WTC11 (cell line): ENCODE results near the gene ZNF593OS. TPM values are rescaled to one million over a fixed set of nuclear protein-coding genes. Genes with fewer than 3 reads are reported as not detected.

Experiments
- ESRRA ChIP-seq: sonication (generic); formaldehyde crosslinking; IDR thresholded peaks from 2 replicates; pipeline ENCODE4 v1.8.1; 2022; ENCODE audit warnings: mild to moderate bottlenecking, missing genetic modification reagents, borderline replicate concordance
- FOXJ3 ChIP-seq: sonication (generic); formaldehyde crosslinking; IDR thresholded peaks from 2 replicates; pipeline ENCODE4 v1.9.0; 2021; ENCODE audit warnings: missing genetic modification reagents, mild to moderate bottlenecking, borderline replicate concordance
- GRHL2 ChIP-seq: fragments of 250-450 bp; sonication (Bioruptor Pico); IDR thresholded peaks from 2 replicates; pipeline ENCODE4 v1.8.0; 2022; ENCODE audit warnings: mild to moderate bottlenecking, moderate library complexity; ENCODE audit not compliant: insufficient replicate concordance, severe bottlenecking
- JAZF1 ChIP-seq: fragments of 250-450 bp; sonication (Bioruptor Pico); IDR thresholded peaks from 2 replicates; pipeline ENCODE4 v1.9.0; 2021; ENCODE audit warnings: moderate library complexity, mild to moderate bottlenecking, inconsistent platforms
- KAT7 ChIP-seq: sonication (generic); formaldehyde crosslinking; IDR thresholded peaks from 2 replicates; pipeline ENCODE4 v1.8.1; 2023; ENCODE audit warnings: missing genetic modification reagents, mild to moderate bottlenecking, borderline replicate concordance
- NFATC4 ChIP-seq: fragments of 250-450 bp; sonication (Bioruptor Pico); IDR thresholded peaks from 2 replicates; pipeline ENCODE4 v1.9.0; 2021; ENCODE audit warnings: mild to moderate bottlenecking
- NFE2L1 ChIP-seq: sonication (generic); formaldehyde crosslinking; IDR thresholded peaks from 2 replicates; pipeline ENCODE4 v1.8.1; 2023; ENCODE audit warnings: missing genetic modification reagents
- NR3C1 ChIP-seq: sonication (generic); formaldehyde crosslinking; conservative IDR thresholded peaks from 2 replicates; pipeline ENCODE4 v1.8.1; 2023; ENCODE audit warnings: low read depth, mild to moderate bottlenecking, missing genetic modification reagents
- RORB ChIP-seq: fragments of 250-450 bp; sonication (Bioruptor Pico); IDR thresholded peaks from 2 replicates; pipeline ENCODE4 v1.9.0; 2021; ENCODE audit warnings: mild to moderate bottlenecking
- SMAD4 ChIP-seq: sonication (generic); formaldehyde crosslinking; IDR thresholded peaks from 2 replicates; pipeline ENCODE4 v1.8.0; 2022; ENCODE audit warnings: mild to moderate bottlenecking, missing genetic modification reagents
- TEAD4 ChIP-seq: sonication (generic); formaldehyde crosslinking; IDR thresholded peaks from 2 replicates; pipeline ENCODE4 v1.8.0; 2022; ENCODE audit warnings: mild to moderate bottlenecking, missing genetic modification reagents
- ZNF121 ChIP-seq: sonication (generic); formaldehyde crosslinking; IDR thresholded peaks from 2 replicates; pipeline ENCODE4 v1.8.0; 2023; ENCODE audit warnings: missing genetic modification reagents
- ZNF263 ChIP-seq: sonication (generic); formaldehyde crosslinking; IDR thresholded peaks from 2 replicates; pipeline ENCODE4 v1.8.1; 2022; ENCODE audit warnings: low read depth, mild to moderate bottlenecking, moderate library complexity, missing genetic modification reagents
- ZNF671 ChIP-seq: fragments of 250-450 bp; sonication (Bioruptor Pico); IDR thresholded peaks from 2 replicates; pipeline ENCODE4 v1.8.0; 2021; ENCODE audit warnings: mild to moderate bottlenecking
- total RNA-seq: library from RNA; stranded (reverse); gene quantifications from 3 replicates; pipeline ENCODE4 v1.2.3, GENCODE V29; 2021
- TF ChIP-seq, protein P1 (sequence below): fragments of 250-450 bp; sonication (Bioruptor Pico); IDR thresholded peaks from 2 replicates; pipeline ENCODE4 v1.9.0; 2021; ENCODE audit warnings: moderate library complexity, mild to moderate bottlenecking, inconsistent platforms, borderline replicate concordance
- TF ChIP-seq, protein P2 (sequence below): fragments of 250-450 bp; sonication (Bioruptor Pico); IDR thresholded peaks from 2 replicates; pipeline ENCODE4 v1.8.0; 2021; ENCODE audit warnings: mild to moderate bottlenecking
- TF ChIP-seq, protein P3 (sequence below): fragments of 250-450 bp; sonication (Bioruptor Pico); conservative IDR thresholded peaks from 2 replicates; pipeline ENCODE4 v1.9.0; 2021; ENCODE audit warnings: mild to moderate bottlenecking
- TF ChIP-seq, protein P4 (sequence below): sonication (generic); formaldehyde crosslinking; IDR thresholded peaks from 2 replicates; pipeline ENCODE4 v1.8.1; 2023; ENCODE audit warnings: mild to moderate bottlenecking, missing genetic modification reagents, borderline replicate concordance
- TF ChIP-seq, protein P5 (sequence below): sonication (generic); formaldehyde crosslinking; IDR thresholded peaks from 2 replicates; pipeline ENCODE4 v1.8.0; 2022; ENCODE audit warnings: mild to moderate bottlenecking, missing genetic modification reagents
- TF ChIP-seq, protein P6 (sequence below): sonication (generic); formaldehyde crosslinking; IDR thresholded peaks from 2 replicates; pipeline ENCODE4 v1.8.0; 2023; ENCODE audit warnings: missing genetic modification reagents, mild to moderate bottlenecking, borderline replicate concordance
- TF ChIP-seq, protein P7 (sequence below): sonication (generic); formaldehyde crosslinking; IDR thresholded peaks from 2 replicates; pipeline ENCODE4 v1.8.0; 2022; ENCODE audit warnings: mild to moderate bottlenecking, missing genetic modification reagents
- TF ChIP-seq, protein P8 (sequence below): sonication (generic); formaldehyde crosslinking; IDR thresholded peaks from 2 replicates; pipeline ENCODE4 v1.8.1; 2023; ENCODE audit warnings: mild to moderate bottlenecking, missing genetic modification reagents

Gene ZNF593OS
- total RNA-seq, 1 experiment from 2014 or later, result not detected

DNA sequence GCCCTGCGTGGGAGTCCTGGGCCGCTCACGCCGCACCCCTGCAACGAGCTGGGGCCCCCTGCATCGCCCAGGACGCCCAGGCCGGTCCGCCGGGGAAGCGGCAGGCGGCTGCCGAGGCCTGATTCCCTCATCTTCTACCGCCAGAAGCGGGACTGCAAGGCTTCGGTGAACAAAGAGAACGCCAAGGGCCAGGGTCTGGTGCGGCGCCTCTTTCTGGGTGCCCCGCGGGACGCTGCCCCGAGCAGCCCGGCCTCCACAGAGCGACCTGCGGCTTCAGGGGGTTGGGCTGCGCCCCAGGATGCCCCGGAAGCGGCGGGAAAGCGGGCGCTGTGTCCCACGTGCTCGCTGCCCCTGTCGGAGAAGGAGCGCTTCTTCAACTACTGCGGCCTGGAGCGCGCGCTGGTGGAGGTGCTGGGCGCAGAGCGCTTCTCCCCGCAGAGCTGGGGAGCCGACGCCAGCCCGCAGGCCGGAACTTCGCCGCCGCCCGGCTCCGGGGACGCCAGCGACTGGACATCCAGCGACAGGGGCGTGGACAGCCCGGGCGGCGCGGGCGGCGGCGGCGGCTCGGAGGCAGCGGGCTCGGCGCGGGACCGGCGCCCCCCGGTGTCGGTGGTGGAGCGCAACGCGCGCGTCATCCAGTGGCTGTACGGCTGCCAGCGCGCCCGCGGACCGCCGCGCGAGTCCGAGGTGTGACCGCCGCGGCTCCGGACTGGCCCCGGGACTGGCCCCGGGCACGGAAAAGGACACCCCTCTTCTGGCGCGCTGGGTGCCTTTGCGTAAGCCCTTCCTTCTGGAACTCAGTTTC lies 10.0 kb downstream of the ZNF593OS start (continued):
- TF ChIP-seq, protein P1, sequence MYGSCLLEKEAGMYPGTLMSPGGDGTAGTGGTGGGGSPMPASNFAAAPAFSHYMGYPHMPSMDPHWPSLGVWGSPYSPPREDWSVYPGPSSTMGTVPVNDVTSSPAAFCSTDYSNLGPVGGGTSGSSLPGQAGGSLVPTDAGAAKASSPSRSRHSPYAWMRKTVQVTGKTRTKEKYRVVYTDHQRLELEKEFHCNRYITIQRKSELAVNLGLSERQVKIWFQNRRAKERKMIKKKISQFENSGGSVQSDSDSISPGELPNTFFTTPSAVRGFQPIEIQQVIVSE (CRISPR knock-in tag), result no peak
- TF ChIP-seq TEAD4 (CRISPR knock-in tag) (no peak), JAZF1 (CRISPR knock-in tag) (no peak), NR3C1 (CRISPR knock-in tag) (no peak), RORB (CRISPR knock-in tag) (no peak), GRHL2 (CRISPR knock-in tag) (no peak), KAT7 (0 out of 2 replicates have a peak, but pooled peaks have one; percentile 71), NFE2L1 (peak; percentile 87; the same call in 1 of the 2 replicates), FOXJ3 (CRISPR knock-in tag) (no peak), ZNF671 (no peak), SMAD4 (CRISPR knock-in tag) (no peak), ESRRA (CRISPR knock-in tag) (peak; percentile 57; the same call in 1 of the 2 replicates), ZNF121 (CRISPR knock-in tag) (no peak), NFATC4 (CRISPR knock-in tag) (no peak), ZNF263 (CRISPR knock-in tag) (peak; percentile 44; the same call in 1 of the 2 replicates)
- TF ChIP-seq, protein P2, sequence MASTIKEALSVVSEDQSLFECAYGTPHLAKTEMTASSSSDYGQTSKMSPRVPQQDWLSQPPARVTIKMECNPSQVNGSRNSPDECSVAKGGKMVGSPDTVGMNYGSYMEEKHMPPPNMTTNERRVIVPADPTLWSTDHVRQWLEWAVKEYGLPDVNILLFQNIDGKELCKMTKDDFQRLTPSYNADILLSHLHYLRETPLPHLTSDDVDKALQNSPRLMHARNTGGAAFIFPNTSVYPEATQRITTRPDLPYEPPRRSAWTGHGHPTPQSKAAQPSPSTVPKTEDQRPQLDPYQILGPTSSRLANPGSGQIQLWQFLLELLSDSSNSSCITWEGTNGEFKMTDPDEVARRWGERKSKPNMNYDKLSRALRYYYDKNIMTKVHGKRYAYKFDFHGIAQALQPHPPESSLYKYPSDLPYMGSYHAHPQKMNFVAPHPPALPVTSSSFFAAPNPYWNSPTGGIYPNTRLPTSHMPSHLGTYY, result no peak
- TF ChIP-seq, protein P3, sequence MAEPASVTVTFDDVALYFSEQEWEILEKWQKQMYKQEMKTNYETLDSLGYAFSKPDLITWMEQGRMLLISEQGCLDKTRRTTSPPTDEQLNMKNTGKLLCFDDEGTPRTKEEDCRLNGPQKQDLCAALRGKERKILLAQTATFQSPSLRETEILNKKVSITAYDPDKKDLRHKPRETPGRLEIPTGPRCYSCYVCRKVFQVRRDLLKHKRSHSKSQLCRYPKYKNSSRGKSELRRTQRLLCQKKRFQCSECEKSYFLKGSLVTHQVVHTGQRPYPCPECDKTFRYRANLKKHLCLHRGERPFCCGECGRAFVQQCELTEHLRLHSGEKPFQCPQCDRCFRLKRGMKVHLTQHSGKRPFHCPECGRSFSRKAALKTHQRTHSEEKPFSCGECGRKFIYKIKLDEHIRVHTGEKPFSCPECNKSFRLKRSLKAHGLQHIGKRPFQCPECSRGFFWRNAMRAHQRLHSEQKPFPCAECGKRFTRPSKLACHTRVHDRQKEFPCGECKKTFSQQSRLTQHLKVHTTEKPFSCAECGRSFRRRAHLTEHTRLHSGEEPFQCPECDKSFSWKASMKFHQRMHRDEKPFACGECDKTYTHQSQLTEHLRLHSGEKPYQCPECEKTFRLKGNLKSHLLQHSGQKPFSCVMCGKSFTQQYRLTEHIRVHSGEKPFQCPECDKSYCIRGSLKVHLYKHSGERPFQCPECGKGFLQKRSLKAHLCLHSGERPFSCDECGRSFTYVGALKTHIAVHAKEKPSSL (CRISPR knock-in tag), result no peak
- TF ChIP-seq, protein P4, sequence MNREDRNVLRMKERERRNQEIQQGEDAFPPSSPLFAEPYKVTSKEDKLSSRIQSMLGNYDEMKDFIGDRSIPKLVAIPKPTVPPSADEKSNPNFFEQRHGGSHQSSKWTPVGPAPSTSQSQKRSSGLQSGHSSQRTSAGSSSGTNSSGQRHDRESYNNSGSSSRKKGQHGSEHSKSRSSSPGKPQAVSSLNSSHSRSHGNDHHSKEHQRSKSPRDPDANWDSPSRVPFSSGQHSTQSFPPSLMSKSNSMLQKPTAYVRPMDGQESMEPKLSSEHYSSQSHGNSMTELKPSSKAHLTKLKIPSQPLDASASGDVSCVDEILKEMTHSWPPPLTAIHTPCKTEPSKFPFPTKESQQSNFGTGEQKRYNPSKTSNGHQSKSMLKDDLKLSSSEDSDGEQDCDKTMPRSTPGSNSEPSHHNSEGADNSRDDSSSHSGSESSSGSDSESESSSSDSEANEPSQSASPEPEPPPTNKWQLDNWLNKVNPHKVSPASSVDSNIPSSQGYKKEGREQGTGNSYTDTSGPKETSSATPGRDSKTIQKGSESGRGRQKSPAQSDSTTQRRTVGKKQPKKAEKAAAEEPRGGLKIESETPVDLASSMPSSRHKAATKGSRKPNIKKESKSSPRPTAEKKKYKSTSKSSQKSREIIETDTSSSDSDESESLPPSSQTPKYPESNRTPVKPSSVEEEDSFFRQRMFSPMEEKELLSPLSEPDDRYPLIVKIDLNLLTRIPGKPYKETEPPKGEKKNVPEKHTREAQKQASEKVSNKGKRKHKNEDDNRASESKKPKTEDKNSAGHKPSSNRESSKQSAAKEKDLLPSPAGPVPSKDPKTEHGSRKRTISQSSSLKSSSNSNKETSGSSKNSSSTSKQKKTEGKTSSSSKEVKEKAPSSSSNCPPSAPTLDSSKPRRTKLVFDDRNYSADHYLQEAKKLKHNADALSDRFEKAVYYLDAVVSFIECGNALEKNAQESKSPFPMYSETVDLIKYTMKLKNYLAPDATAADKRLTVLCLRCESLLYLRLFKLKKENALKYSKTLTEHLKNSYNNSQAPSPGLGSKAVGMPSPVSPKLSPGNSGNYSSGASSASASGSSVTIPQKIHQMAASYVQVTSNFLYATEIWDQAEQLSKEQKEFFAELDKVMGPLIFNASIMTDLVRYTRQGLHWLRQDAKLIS (CRISPR knock-in tag), result no peak
- TF ChIP-seq, protein P5, sequence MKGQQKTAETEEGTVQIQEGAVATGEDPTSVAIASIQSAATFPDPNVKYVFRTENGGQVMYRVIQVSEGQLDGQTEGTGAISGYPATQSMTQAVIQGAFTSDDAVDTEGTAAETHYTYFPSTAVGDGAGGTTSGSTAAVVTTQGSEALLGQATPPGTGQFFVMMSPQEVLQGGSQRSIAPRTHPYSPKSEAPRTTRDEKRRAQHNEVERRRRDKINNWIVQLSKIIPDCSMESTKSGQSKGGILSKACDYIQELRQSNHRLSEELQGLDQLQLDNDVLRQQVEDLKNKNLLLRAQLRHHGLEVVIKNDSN (CRISPR knock-in tag), result peak; percentile 75
- TF ChIP-seq, protein P6, sequence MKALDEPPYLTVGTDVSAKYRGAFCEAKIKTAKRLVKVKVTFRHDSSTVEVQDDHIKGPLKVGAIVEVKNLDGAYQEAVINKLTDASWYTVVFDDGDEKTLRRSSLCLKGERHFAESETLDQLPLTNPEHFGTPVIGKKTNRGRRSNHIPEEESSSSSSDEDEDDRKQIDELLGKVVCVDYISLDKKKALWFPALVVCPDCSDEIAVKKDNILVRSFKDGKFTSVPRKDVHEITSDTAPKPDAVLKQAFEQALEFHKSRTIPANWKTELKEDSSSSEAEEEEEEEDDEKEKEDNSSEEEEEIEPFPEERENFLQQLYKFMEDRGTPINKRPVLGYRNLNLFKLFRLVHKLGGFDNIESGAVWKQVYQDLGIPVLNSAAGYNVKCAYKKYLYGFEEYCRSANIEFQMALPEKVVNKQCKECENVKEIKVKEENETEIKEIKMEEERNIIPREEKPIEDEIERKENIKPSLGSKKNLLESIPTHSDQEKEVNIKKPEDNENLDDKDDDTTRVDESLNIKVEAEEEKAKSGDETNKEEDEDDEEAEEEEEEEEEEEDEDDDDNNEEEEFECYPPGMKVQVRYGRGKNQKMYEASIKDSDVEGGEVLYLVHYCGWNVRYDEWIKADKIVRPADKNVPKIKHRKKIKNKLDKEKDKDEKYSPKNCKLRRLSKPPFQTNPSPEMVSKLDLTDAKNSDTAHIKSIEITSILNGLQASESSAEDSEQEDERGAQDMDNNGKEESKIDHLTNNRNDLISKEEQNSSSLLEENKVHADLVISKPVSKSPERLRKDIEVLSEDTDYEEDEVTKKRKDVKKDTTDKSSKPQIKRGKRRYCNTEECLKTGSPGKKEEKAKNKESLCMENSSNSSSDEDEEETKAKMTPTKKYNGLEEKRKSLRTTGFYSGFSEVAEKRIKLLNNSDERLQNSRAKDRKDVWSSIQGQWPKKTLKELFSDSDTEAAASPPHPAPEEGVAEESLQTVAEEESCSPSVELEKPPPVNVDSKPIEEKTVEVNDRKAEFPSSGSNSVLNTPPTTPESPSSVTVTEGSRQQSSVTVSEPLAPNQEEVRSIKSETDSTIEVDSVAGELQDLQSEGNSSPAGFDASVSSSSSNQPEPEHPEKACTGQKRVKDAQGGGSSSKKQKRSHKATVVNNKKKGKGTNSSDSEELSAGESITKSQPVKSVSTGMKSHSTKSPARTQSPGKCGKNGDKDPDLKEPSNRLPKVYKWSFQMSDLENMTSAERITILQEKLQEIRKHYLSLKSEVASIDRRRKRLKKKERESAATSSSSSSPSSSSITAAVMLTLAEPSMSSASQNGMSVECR (CRISPR knock-in tag), result peak; percentile 89; the same call in 1 of the 2 replicates
- TF ChIP-seq, protein P7, sequence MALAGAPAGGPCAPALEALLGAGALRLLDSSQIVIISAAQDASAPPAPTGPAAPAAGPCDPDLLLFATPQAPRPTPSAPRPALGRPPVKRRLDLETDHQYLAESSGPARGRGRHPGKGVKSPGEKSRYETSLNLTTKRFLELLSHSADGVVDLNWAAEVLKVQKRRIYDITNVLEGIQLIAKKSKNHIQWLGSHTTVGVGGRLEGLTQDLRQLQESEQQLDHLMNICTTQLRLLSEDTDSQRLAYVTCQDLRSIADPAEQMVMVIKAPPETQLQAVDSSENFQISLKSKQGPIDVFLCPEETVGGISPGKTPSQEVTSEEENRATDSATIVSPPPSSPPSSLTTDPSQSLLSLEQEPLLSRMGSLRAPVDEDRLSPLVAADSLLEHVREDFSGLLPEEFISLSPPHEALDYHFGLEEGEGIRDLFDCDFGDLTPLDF (CRISPR knock-in tag), result 0 out of 2 replicates have a peak, but pooled peaks have one; percentile 71
- TF ChIP-seq, protein P8, sequence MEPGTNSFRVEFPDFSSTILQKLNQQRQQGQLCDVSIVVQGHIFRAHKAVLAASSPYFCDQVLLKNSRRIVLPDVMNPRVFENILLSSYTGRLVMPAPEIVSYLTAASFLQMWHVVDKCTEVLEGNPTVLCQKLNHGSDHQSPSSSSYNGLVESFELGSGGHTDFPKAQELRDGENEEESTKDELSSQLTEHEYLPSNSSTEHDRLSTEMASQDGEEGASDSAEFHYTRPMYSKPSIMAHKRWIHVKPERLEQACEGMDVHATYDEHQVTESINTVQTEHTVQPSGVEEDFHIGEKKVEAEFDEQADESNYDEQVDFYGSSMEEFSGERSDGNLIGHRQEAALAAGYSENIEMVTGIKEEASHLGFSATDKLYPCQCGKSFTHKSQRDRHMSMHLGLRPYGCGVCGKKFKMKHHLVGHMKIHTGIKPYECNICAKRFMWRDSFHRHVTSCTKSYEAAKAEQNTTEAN (CRISPR knock-in tag), result 0 out of 2 replicates have a peak, but pooled peaks have one; percentile 67
